Measurements from ENCODE around the gene KIAA1143. TPM values are rescaled to one million over a fixed set of nuclear protein-coding genes. Genes with fewer than 3 reads are reported as not detected.

KIAA1143 gene
- total RNA-seq, 1 donor from 2014 or later, result 37.9 TPM

- Mint-ChIP-seq H3K27ac (ENCODE audit: unreplicated experiment) (no peak overlapping the region), H3K9me3 (ENCODE audit: unreplicated experiment) (peaks cover 56% of the 10 kb centered on the region), H3K4me3 (ENCODE audit: unreplicated experiment) (peak overlapping the region; percentile 76), H3K27me3 (ENCODE audit: unreplicated experiment) (peaks cover 10% of the 10 kb centered on the region), H3K36me3 (ENCODE audit: low read depth, unreplicated experiment) (peaks cover 79% of the 10 kb centered on the region), H3K4me1 (ENCODE audit: unreplicated experiment) (no peaks in the 10 kb centered on the region)
- no peak for DNase-seq (ENCODE audit: low spot score)
- no peak for TF ChIP-seq CTCF (IDR thresholded peaks at IDR 0.05; ENCODE audit: unreplicated experiment)
These were observed 40.0 kb downstream of the KIAA1143 start for GRCh38 chr3:44721231-44722102.

DNA sequence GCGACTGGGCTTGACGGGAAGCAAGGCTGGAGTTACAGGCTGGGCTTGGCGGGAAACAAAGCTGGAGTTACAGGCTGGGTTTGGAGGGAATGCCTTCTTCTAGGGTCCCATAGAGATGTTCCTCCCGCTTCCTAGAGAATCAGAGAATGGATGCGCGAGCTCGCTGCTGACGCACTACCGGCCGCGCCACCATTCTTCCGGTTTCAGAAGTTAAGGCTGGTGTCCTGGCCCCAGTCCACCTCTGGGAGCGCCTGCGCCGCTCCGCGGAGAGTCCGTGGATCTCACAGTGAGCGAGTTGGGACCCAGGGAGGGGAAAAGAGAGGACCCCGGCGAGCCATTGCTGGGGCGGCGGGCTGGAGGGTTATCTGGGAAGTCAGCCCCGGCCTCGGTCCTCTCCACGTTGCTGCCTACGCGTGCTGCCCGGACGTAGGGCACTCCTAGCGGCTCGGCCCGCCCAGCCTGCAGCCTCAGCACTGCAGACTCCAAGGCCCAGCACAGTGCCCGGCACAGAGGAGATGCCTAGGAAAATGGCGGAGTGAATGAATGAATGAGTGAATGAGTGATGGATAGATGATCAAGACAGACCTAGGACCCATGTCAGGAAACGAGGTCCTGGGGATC lies 48.9 kb downstream of the KIAA1143 start, which contains the start of gene ZNF502:
Gene ZNF502, plus strand, starts transcription at position 206 of the 621 bp plus-strand sequence. CDS start 7,602 bp downstream, outside the sequence.
- peaks cover 33% of the 10 kb centered on the region for H3K36me3 Mint-ChIP-seq (ENCODE audit: low read depth, unreplicated experiment)
- TF ChIP-seq CTCF (IDR thresholded peaks at IDR 0.05; ENCODE audit: unreplicated experiment), result no peak
- peak; percentile 48 for DNase-seq (ENCODE audit: low spot score)
- H3K9me3 Mint-ChIP-seq (ENCODE audit: unreplicated experiment), result peaks cover 25% of the 10 kb centered on the region
- H3K27ac Mint-ChIP-seq (ENCODE audit: unreplicated experiment), result peak within 1 kb of the TSS; percentile 42
- peak within 1 kb of the TSS; percentile 88 for H3K4me3 Mint-ChIP-seq (ENCODE audit: unreplicated experiment)
- H3K27me3 Mint-ChIP-seq (ENCODE audit: unreplicated experiment), result peaks cover 3% of the 10 kb centered on the region
- H3K4me1 Mint-ChIP-seq (ENCODE audit: unreplicated experiment), result peaks cover 4% of the 10 kb centered on the region

Other genes with a start within 250 kb of the KIAA1143 start
- 2.2 TPM for gene ZKSCAN7, start 206.4 kb downstream of the KIAA1143 start, total RNA-seq (ENCODE audit: unreplicated experiment)
- gene ZNF660, start 176.7 kb downstream of the KIAA1143 start, total RNA-seq (ENCODE audit: unreplicated experiment), result 15.5 TPM
- 29.6 TPM for gene ZNF197, start 136.6 kb downstream of the KIAA1143 start, total RNA-seq (ENCODE audit: unreplicated experiment)
- 29.1 TPM for gene ZNF35, start 112.9 kb downstream of the KIAA1143 start, total RNA-seq (ENCODE audit: unreplicated experiment)
- 2.6 TPM for gene ZNF502, start 49.0 kb downstream of the KIAA1143 start, total RNA-seq (ENCODE audit: unreplicated experiment)
- gene ZNF501, start 32.0 kb downstream of the KIAA1143 start, total RNA-seq (ENCODE audit: unreplicated experiment), result 4.7 TPM
- gene KIF15, start 175 bp upstream of the KIAA1143 start, total RNA-seq (ENCODE audit: unreplicated experiment), result 6.0 TPM
- 17.7 TPM for gene TMEM42, start 100.3 kb upstream of the KIAA1143 start, total RNA-seq (ENCODE audit: unreplicated experiment)
- gene TGM4, start 113.0 kb upstream of the KIAA1143 start, total RNA-seq (ENCODE audit: unreplicated experiment), result not detected
- 135 TPM for gene ZDHHC3, start 214.6 kb upstream of the KIAA1143 start, total RNA-seq (ENCODE audit: unreplicated experiment)
- 33.2 TPM for gene EXOSC7, start 214.6 kb upstream of the KIAA1143 start, total RNA-seq (ENCODE audit: unreplicated experiment)

Measured in endothelial cell (in vitro differentiated cells).